NCI-H69 (cell line): Measurements from ENCODE around the gene PNPLA7.

Experiments used
- DNase-seq: peaks from one replicate; lab custom pipeline; 2025; lab: John Stamatoyannopoulos, UW

PNPLA7 gene

GRCh38 chr9:137434498-137435380 lies 115.5 kb downstream of the PNPLA7 start:
- DNase-seq: no peak

GRCh38 chr9:137433916-137434431 lies 116.2 kb downstream of the PNPLA7 start:
- DNase-seq: no peak

DNA sequence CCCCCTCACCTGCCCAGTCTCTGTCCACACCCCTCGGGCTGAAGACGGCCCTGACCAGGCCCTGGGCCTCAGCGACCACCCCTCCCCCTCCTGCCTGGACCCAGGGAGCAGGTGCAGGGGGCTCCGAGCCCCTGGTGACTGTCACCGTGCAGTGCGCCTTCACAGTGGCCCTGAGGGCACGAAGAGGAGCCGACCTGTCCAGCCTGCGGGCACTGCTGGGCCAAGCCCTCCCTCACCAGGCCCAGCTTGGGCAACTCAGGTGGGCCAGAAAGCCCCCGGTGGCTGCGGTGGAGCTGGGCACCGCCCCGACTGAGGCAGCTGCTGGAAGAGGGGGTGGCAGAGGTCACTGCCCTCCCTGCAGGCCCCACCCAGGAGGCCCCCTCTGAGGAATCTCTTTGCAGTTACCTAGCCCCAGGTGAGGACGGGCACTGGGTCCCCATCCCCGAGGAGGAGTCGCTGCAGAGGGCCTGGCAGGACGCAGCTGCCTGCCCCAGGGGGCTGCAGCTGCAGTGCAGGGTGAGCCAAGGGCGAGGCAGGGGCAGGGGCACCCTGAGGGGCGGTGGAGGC lies 116.8 kb downstream of the PNPLA7 start:
- DNase-seq: peak; percentile 31

GRCh38 chr9:137432687-137433348 lies 117.4 kb downstream of the PNPLA7 start:
- no peak for DNase-seq

- no peak for DNase-seq
Observed at GRCh38 chr9:137431416-137431931, 118.7 kb downstream of the PNPLA7 start.

DNA sequence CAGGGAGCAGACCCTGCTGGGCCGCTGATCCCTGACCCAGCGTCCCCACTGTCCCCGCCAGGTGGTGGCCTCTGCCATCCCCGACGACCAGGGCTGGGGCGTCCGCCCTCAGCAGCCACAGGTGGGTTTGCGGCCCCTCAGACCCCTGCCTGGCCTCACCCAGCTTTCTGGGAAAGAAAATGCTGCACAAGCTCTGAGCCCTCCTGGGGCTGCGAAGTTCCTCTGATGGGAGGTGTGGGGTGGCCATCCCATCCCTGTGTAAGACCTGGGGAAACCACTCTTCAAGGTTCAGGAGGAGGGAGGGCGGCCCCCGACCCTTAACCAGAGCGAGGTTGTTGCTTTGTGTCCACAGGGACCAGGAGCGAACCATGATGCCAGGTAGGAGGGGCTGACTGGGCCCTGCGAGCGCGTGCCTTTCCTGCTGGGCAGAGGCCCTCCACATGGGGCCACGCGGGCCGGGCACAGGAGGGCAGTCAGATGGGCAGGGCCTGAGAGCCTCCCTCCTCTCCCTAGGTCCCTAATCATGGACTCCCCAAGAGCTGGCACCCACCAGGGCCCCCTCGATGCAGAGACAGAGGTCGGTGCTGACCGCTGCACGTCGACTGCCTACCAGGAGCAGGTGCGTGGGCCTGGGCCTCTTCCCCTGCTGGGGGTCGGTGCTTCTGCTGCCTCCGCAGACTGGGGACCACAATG lies 119.3 kb downstream of the PNPLA7 start:
- no peak for DNase-seq

- peak; percentile 83 for DNase-seq
Observed at GRCh38 chr9:137429974-137430722, 120.1 kb downstream of the PNPLA7 start.

GRCh38 chr9:137429546-137429890 lies 120.7 kb downstream of the PNPLA7 start:
- DNase-seq: peak; percentile 43

- DNase-seq: peak; percentile 57
Observed at GRCh38 chr9:137428841-137429545, 121.2 kb downstream of the PNPLA7 start.

DNA sequence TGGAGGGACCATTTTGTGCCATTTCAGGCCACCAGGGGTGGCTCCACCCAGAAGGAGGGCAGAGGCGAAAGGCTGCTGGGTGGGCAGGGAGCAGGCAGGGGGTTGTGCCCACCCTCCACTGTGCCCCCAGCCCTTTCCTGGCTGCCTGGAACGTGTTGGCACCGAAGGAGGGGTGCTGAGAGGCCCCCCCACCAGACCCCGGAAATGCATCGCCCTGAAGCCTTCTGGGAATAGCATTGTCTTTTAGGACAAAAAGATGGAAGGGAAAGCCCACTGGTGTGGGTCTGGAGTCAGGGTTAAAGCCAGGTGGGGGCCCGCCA lies 121.9 kb downstream of the PNPLA7 start:
- DNase-seq: no peak

- no peak for DNase-seq
Observed at GRCh38 chr9:137427454-137428310, 122.5 kb downstream of the PNPLA7 start.

DNA sequence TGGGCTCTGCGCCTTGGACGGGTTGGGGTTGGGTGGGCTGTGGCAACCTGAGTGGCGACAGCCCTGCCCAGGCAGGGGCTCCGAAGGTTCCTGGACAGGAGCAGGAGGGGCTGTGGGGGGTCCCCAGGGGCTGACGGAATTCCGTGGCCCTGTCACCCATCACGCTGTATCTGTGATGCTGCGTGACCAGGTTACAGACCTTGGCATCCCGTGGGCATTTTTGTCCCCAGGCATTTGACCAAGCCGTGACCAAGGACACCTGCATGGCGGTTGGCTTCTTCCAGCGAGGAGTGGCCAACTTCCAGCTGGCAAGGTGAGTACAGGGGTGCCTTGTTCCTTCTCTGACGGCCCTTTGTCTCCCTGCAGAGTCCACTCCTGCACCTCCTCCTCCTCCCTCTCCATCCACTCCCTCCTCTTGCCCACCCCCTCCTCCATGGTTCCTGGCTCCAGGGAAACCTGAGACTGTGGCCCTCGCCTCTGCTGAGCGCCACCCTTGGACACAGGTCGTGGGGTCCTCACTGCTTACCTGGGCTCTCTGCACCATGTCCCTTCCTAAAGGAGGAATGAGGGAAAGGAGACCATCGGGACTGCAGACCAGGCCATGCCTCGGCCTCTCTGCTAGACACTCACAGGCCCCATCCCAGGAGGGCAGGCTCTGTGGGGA lies 124.1 kb downstream of the PNPLA7 start:
- no peak for DNase-seq

- DNase-seq: peak; percentile 63
Observed at GRCh38 chr9:137423514-137424291, 126.5 kb downstream of the PNPLA7 start.

DNA sequence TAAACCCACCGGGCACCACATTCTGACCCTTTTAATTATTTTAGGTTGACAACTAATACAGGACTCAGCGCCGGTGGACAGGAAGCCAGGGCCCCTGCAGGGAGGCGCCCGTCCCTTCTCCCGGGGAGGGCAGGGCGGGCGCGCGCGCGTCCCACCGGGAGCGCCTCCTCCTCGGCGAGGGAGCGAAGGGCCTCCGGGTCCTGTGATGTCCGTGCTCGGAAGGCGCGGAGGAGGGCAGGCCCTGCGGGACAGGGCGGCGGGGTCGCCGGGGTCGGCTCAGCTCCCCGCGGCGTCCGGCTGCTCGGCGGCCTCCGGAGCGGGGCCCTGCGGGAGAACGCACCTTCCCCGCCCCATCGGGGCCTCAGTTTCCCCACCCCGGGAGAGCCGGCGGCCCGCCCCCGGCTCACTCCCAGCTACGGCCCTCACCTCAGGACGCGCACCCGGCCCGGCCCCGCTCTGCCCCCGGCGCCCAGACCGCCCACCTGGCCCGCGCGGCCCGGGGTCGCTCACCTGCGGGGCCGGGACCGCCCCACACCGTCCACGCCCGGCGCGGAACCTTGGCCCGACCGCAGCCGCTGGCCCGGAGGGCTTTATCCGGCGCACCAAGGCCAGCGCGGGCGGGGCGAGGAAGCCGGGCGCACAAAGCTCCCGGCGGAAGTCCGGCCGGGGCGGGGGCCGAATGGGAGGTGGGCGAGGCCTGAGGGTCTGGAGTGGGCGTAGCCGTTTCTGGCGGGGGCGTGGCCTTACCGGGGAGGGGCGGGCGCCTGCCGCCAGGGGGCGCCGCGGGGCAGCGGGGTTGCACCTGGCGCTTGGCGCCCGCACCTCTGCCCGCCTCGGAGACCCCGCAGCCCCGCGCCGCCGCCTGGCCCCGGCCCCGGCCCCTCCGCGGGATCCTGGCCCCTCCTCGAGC lies 127.3 kb downstream of the PNPLA7 start, which contains the start of the genes EXD3 and NOXA1:
EXD3 (minus strand) TSS at position 559 of the 910 bp plus-strand sequence. CDS start 27,805 bp downstream, outside the sequence.
NOXA1 (plus strand) TSS at position 790 of the 910 bp plus-strand sequence. CDS start 137 bp downstream, outside the sequence.
- peak; percentile 98 for DNase-seq

GRCh38 chr9:137421838-137422603 lies 128.2 kb downstream of the PNPLA7 start:
- peak; percentile 62 for DNase-seq
